Left ventricle myocardium superior (tissue), 1 donor: ENCODE measurements around the gene MUC21. TPM values are rescaled to one million over a fixed set of nuclear protein-coding genes. Genes with fewer than 3 reads are reported as not detected.

ENCODE experiments used
- ATAC-seq: fragments of 200-7000 bp; cut with Tn5 transposase; one replicate; pipeline ENCODE4 v1.9.1; 2020; ENCODE audit warnings: mild to moderate bottlenecking, moderate library complexity
- DNase-seq: peaks from one replicate; pipeline ENCODE4 v3.0.0-alpha.2; 2020
- intact Hi-C: fragments of 100-400 bp; cut with micrococcal nuclease; formaldehyde crosslinking; loops from one replicate; pipeline ENCODE4 v1.11.0; 2022
- total RNA-seq: library from RNA; stranded (reverse); fragmentation: NEBNext Ultra II Directional; extraction: Animal tissue kit (Norgen Biotek cat#: 25700); gene quantifications from one replicate; pipeline ENCODE4 v1.2.1, GENCODE V29; 2021
- donor health status: DM: no; HTN: yes; CAD: no; lungs with severe emphysema.

Gene MUC21
- total RNA-seq, 1 donor from 2014 or later: not detected

- DNase-seq (no peak), ATAC-seq (no peak)
- intact Hi-C loops: no loop called here
Observed at GRCh38 chr6:31038559-31038958, 55.0 kb downstream of the MUC21 start.

Other genes with a start within 250 kb of the MUC21 start
- 238 TPM for gene FLOT1, start 241.0 kb upstream of the MUC21 start, total RNA-seq
- 12.7 TPM for gene IER3, start 239.2 kb upstream of the MUC21 start, total RNA-seq
- gene DDR1, start 99.2 kb upstream of the MUC21 start, total RNA-seq: 25.7 TPM
- 21.4 TPM for gene GTF2H4, start 75.5 kb upstream of the MUC21 start, total RNA-seq
- gene VARS2, start 69.5 kb upstream of the MUC21 start, total RNA-seq: 18.2 TPM
- not detected for gene SFTA2, start 51.5 kb upstream of the MUC21 start, total RNA-seq
- gene MUCL3, start 42.7 kb upstream of the MUC21 start, total RNA-seq: not detected
- 0.22 TPM for gene MUC22, start 26.8 kb downstream of the MUC21 start, total RNA-seq
- gene C6orf15, start 128.9 kb downstream of the MUC21 start, total RNA-seq: not detected
- gene PSORS1C1, start 131.1 kb downstream of the MUC21 start, total RNA-seq: 1.5 TPM
- gene CDSN, start 136.7 kb downstream of the MUC21 start, total RNA-seq: not detected
- gene PSORS1C2, start 155.3 kb downstream of the MUC21 start, total RNA-seq: not detected
- gene CCHCR1, start 174.1 kb downstream of the MUC21 start, total RNA-seq: 11.2 TPM
- gene TCF19, start 174.9 kb downstream of the MUC21 start, total RNA-seq: 5.6 TPM
- 0.67 TPM for gene POU5F1, start 187.0 kb downstream of the MUC21 start, total RNA-seq